A673 (cell line): ENCODE measurements around the gene SPATS2.

Source experiments
- EZH2 ChIP-seq: fragments of 200-600 bp; sonication (generic); IDR thresholded peaks from 2 replicates; pipeline ENCODE4 v1.6.1; 2017; ENCODE audit warnings: borderline replicate concordance, low read depth, mild to moderate bottlenecking, mixed read lengths, antibody characterized with exemption, low read length; ENCODE audit not compliant: poor library complexity, severe bottlenecking
- TF ChIP-seq, protein P1 (sequence below): fragments of 300-800, 200-600 bp; sonication (generic); conservative IDR thresholded peaks from 2 replicates; pipeline ENCODE4 v1.5.1; 2017; ENCODE audit warnings: low read depth, mild to moderate bottlenecking, antibody characterized with exemption, low read length, moderate library complexity, mixed read lengths

DNA sequence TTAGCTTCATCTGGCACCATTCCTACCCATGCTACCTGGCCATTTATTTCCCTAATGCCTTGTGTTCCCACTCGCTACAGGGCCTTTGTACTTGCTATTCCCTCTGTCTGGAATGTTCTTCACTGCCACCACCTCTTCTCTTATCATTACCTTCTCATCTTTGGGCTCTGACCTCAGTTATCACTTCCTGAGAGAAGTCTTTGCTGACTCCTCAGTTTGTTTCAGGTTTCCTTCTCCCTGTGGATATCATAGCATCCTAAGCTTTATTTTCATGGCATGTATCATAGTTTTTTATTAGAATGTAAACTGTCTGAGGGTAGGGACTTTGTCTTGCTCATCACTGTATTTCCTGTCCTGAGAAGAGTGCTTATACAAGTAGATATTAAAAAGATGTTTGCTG lies 29.7 kb downstream of the SPATS2 start:
- TF ChIP-seq, protein P1, sequence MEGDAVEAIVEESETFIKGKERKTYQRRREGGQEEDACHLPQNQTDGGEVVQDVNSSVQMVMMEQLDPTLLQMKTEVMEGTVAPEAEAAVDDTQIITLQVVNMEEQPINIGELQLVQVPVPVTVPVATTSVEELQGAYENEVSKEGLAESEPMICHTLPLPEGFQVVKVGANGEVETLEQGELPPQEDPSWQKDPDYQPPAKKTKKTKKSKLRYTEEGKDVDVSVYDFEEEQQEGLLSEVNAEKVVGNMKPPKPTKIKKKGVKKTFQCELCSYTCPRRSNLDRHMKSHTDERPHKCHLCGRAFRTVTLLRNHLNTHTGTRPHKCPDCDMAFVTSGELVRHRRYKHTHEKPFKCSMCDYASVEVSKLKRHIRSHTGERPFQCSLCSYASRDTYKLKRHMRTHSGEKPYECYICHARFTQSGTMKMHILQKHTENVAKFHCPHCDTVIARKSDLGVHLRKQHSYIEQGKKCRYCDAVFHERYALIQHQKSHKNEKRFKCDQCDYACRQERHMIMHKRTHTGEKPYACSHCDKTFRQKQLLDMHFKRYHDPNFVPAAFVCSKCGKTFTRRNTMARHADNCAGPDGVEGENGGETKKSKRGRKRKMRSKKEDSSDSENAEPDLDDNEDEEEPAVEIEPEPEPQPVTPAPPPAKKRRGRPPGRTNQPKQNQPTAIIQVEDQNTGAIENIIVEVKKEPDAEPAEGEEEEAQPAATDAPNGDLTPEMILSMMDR, result no peak
- TF ChIP-seq EZH2, result no peak
